DMS 273 (cell line): ENCODE results near the gene WWC1.
"Not testable (repeated sequence)": the region's sequence is repeated elsewhere in the genome, so short reads cannot be mapped to it uniquely, and the experiment has no call there.

Source experiments
- DNase-seq: peaks from one replicate; lab custom pipeline; 2025; ENCODE audit not compliant: unreplicated experiment; lab: John Stamatoyannopoulos, UW

The WWC1 gene

GRCh38 chr5:168307925-168308584 lies 16.6 kb downstream of the WWC1 start:
- DNase-seq, result no peak

GRCh38 chr5:168308976-168309598 lies 17.6 kb downstream of the WWC1 start:
- DNase-seq, result no peak

GRCh38 chr5:168310541-168310940 lies 19.1 kb downstream of the WWC1 start:
- not testable (repeated sequence) for DNase-seq

- no peak for DNase-seq
Measured at GRCh38 chr5:168311061-168311566, 19.7 kb downstream of the WWC1 start.

- DNase-seq, result no peak
Measured at GRCh38 chr5:168312606-168313295, 21.3 kb downstream of the WWC1 start.

- DNase-seq, result no peak
Measured at GRCh38 chr5:168313596-168314204, 22.3 kb downstream of the WWC1 start.

- no peak for DNase-seq
Measured at GRCh38 chr5:168314735-168315411, 23.4 kb downstream of the WWC1 start.

GRCh38 chr5:168315416-168316138 lies 24.1 kb downstream of the WWC1 start:
- DNase-seq, result no peak

- DNase-seq, result no peak
Measured at GRCh38 chr5:168316139-168316578, 24.7 kb downstream of the WWC1 start.

- no peak for DNase-seq
Measured at GRCh38 chr5:168317096-168317520, 25.7 kb downstream of the WWC1 start.

- peak; percentile 85 for DNase-seq
Measured at GRCh38 chr5:168317521-168318147, 26.2 kb downstream of the WWC1 start.

- no peak for DNase-seq
Measured at GRCh38 chr5:168318240-168318639, 26.8 kb downstream of the WWC1 start.

GRCh38 chr5:168319774-168320173 lies 28.3 kb downstream of the WWC1 start:
- DNase-seq, result no peak

GRCh38 chr5:168320805-168321204 lies 29.4 kb downstream of the WWC1 start:
- DNase-seq, result peak; percentile 41

- peak; percentile 62 for DNase-seq
Measured at GRCh38 chr5:168324859-168325630, 33.6 kb downstream of the WWC1 start.

- no peak for DNase-seq
Measured at GRCh38 chr5:168327019-168327421, 35.6 kb downstream of the WWC1 start.

- DNase-seq, result no peak
Measured at GRCh38 chr5:168327451-168327850, 36.0 kb downstream of the WWC1 start.

GRCh38 chr5:168327994-168328393 lies 36.5 kb downstream of the WWC1 start:
- DNase-seq, result peak; percentile 77

- peak; percentile 35 for DNase-seq
Measured at GRCh38 chr5:168328814-168329213, 37.4 kb downstream of the WWC1 start.
